NCI-H2029 treated with DMSO at 0.1 percent for 48 hours (cell line): ENCODE measurements around the gene GXYLT2.

ENCODE experiments used
- DNase-seq: peaks from one replicate; lab custom pipeline; 2025; lab: John Stamatoyannopoulos, UW

Gene GXYLT2

DNA sequence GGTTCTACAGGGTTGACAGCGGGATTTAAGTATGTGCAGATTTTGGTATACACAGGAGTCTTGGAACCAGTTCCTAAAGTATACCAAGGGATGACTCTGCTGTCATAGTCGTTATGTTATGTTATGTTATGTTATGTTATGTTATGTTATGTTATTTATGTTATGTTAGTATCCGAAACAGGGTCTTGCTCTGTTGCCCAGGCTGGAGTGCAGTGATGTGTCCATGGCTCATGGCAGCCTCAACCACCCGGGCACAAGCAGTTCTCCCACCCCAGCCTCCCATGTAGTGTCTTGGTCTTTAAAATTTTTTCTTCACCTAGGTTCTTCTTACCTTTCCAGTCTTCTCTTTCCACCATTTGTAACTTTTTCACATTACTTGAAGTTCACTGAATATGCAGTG lies 130.5 kb downstream of the GXYLT2 start:
- no peak for DNase-seq

GRCh38 chr3:73018790-73019441 lies 131.1 kb downstream of the GXYLT2 start:
- no peak for DNase-seq

GRCh38 chr3:73021301-73021835 lies 133.5 kb downstream of the GXYLT2 start:
- DNase-seq = no peak

DNA sequence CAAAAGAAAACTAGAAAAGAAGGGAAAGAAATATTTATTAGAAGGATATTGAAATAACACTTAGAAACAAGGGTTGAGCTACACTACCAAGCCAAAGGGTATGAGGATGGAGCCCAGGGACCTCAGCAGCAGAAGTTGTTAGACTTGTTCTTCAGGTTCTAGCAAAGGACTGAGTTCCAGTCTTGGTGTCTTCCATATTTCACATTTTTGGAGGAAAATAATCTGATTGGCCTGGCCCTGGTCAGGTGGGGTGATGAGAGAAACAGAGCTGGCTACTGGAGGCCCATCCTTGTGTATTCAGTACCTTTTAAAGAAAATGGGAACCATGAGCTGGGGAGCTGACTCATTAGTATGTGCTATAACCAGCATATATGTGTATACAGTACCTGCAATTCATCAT lies 137.0 kb downstream of the GXYLT2 start:
- DNase-seq = no peak

- no peak for DNase-seq
Observed at GRCh38 chr3:73026111-73026759, 138.4 kb downstream of the GXYLT2 start.
